Spinal cord (tissue), 10 donors: ENCODE measurements around the gene FUT2. TPM values are rescaled to one million over a fixed set of nuclear protein-coding genes. Genes with fewer than 3 reads are reported as not detected.
A peak's percentile ranks its signal among the peaks of the same experiment; 100 is the strongest.
"Not testable (repeated sequence)": the region's sequence is repeated elsewhere in the genome, so short reads cannot be mapped to it uniquely, and the experiment has no call there.

ENCODE experiments used
- DNase-seq, 6 donors: peaks; one replicate each; pipeline versions ENCODE4 v3.0.0 to v3.0.0-alpha.2; 2013 to 2015; ENCODE audit warnings: low spot score in 6 of 6, low read depth in 4 of 6
- H3K27ac ChIP-seq: one replicate; pipeline ENCODE4 v1.5.1; 2013; ENCODE audit warnings: low read depth, low read length, control low read depth
- H3K27me3 ChIP-seq: one replicate; pipeline ENCODE4 v1.6.1; 2013; ENCODE audit warnings: low read length; ENCODE audit not compliant: control insufficient read depth, insufficient read depth
- H3K36me3 ChIP-seq: one replicate; pipeline ENCODE4 v1.6.1; 2013; ENCODE audit warnings: low read length; ENCODE audit not compliant: control insufficient read depth, insufficient read depth
- H3K4me1 ChIP-seq: one replicate; pipeline ENCODE4 v1.6.1; 2013; ENCODE audit warnings: low read length; ENCODE audit not compliant: control insufficient read depth, insufficient read depth
- H3K4me3 ChIP-seq: one replicate; pipeline ENCODE4 v1.5.1; 2013; ENCODE audit warnings: low read depth, low read length, control low read depth
- H3K9me3 ChIP-seq: one replicate; pipeline ENCODE4 v1.6.1; 2013; ENCODE audit warnings: low read length; ENCODE audit not compliant: control insufficient read depth, insufficient read depth
- WGBS: methylation state at CpG from one replicate; pipeline ENCODE4 v1.1.5; 2013; ENCODE audit warnings: missing lambda C conversion rate; ENCODE audit not compliant: insufficient coverage; 5-methylcytosine and 5-hydroxymethylcytosine counted together
- polyA plus RNA-seq, 2 donors: library from polyadenylated mRNA; unstranded; fragments of 120-200 nt; gene quantifications; one replicate each; pipeline ENCODE4 v1.2.1, GENCODE V29; 2013; ENCODE audit not compliant: insufficient read length in 2 of 2
- total RNA-seq, 2 donors: library from RNA; depleted of rRNA in 1 of 2; stranded (reverse); fragments of 120-200 nt in 1 of 2; fragments of >200 nt in 1 of 2; gene quantifications; one replicate each; pipeline versions ENCODE4 v1.2.3 to v1.2.4, GENCODE V29; 2013 to 2014
- donor health status: healthy.

Gene FUT2
- total and polyA plus RNA-seq, 4 donors: 2.1 to 6.7 TPM; not detected in 2

DNA sequence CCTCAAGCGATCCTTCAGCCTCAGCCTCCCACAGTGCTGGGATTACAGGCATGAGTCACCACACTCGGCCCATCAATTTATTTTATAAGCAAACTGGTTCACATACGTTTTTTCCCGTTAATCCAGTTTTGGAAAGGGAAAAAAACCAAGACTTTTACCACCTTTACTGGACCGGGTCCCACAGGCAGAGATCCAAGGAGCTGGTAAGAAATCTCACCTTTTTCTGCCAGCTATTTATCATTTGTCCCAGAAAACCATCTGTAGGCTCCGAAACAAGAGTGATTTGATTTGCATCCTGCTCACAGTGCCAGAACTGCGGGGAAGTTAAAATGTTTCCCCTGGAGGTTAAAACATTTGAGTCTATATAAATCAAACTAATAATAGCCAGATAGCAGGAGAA lies 6.3 kb upstream of the FUT2 start:
- Histone ChIP-seq H3K36me3 (no peaks in the 10 kb centered on the region), H3K4me1 (peaks cover 10% of the 10 kb centered on the region), H3K9me3 (no peaks in the 10 kb centered on the region), H3K4me3 (no peak overlapping the region), H3K27ac (no peak overlapping the region), H3K27me3 (no peaks in the 10 kb centered on the region)
- peak in 2 of 6 donors; percentile 54 to 87 for DNase-seq
- WGBS: 62% methylated on average over 4 of the region's 7 CpGs

DNA sequence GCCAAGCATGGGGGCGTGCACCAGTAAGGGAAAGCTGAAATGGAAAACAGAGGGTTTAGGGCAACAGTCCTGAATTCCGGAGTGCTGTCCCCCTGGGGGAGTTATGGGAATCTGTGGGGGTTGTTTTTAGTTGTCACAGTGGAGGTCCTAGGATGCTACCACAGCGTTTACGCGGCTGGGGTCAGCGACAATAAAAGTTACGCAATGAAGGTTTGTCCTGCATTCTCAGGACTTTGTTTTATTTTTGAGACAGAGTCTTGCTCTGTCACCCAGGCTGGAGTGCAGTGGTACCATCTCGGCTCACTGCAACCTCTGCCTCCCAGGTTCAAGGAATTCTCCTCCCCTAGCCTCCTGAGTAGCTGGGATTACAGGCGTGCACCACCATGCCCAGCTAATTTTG lies 2.1 kb upstream of the FUT2 start:
- Histone ChIP-seq H3K27me3 (peaks cover 24% of the 10 kb centered on the region), H3K4me1 (peaks cover 12% of the 10 kb centered on the region)
- WGBS: 84% methylated on average over 7 of the region's 9 CpGs
- DNase-seq, H3K9me3 ChIP-seq, H3K36me3 ChIP-seq, H3K27ac ChIP-seq, H3K4me3 ChIP-seq: not testable (repeated sequence)

DNA sequence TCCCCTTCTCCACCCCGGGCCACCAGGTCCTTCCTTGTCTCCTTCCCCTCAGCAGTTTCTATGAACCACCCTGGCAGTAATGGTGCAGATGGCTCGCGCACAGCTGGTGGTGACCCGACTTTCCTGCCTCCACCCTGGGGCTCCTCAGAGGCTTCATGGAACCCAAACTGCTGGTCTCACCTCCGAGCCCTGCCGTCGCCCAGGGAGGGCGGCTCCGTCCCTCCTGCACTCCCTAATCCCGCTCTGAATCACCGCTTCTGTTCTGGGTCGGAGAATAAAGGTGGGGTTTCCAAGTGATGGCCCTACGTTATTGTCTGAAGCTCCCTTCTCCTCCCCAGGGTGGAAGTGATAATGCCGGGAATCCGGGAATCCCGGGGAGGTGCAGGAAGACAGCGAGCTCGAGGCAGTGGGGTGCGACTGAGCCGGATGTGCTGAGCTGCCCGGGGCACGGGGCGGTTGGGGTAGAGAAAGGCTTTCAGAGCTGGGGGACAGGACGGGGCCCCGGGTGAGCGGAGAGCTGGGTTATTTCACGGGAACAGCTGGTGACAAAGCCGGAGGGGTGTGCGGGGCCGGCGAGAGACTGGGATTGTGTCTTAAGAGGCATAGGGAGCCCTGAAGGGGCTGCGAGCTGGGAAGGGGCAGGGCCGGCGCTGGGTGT lies 711 bp downstream of the FUT2 start:
- peak in 1 of 6 donors; percentile 10 for DNase-seq

DNA sequence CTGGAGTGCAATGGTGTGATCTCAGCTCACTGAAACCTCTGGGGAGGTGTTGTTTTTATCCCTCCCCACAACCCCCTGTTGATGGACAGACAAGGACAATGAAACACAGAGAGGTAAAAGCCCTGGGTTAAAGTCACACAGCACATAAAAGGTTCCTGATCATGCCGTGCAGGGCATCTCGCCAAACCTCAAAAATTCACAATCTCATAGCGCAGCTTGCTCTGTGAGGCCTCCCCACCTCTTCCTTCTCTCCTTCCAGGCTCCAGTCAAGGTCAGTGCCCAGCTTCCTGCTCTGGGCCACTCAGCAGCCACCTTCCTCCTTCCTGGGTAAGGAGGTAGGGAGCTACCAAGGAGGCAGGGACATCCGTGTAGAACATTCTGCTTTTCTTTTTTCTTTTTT lies 2.3 kb downstream of the FUT2 start:
- H3K36me3 ChIP-seq: peaks cover 11% of the 10 kb centered on the region
- 92% methylated on average over 2 of the region's 4 CpGs for WGBS

More for the DNA sequence above, 711 bp downstream of the FUT2 start:
- Histone ChIP-seq H3K4me1 (peaks cover 12% of the 10 kb centered on the region), H3K9me3 (no peaks in the 10 kb centered on the region), H3K27ac (no peak overlapping the region), H3K27me3 (peaks cover 24% of the 10 kb centered on the region), H3K4me3 (no peak overlapping the region), H3K36me3 (peaks cover 4% of the 10 kb centered on the region)
- WGBS: 4% methylated on average over 26 of the region's 34 CpGs

DNA sequence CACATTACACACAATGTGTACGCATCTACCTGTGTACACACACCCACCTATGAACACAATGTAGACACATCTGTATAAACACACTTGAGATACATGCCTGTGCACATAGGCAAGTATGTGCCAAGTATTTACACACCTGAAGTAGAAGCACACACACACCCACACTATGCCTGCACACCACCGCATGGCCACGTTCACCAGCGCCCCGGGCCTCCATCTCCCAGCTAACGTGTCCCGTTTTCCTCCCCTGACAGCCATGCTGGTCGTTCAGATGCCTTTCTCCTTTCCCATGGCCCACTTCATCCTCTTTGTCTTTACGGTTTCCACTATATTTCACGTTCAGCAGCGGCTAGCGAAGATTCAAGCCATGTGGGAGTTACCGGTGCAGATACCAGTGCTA lies 6.9 kb downstream of the FUT2 start:
- H3K4me3 ChIP-seq: no peak overlapping the region
- no peaks in the 10 kb centered on the region for H3K4me1 ChIP-seq
- 94% methylated on average over 12 of the region's 13 CpGs for WGBS
- peaks cover 21% of the 10 kb centered on the region for H3K36me3 ChIP-seq
- DNase-seq: no peak
- H3K9me3 ChIP-seq: no peaks in the 10 kb centered on the region
- H3K27ac ChIP-seq: no peak overlapping the region
- peaks cover 3% of the 10 kb centered on the region for H3K27me3 ChIP-seq

More for the DNA sequence above, 2.3 kb downstream of the FUT2 start:
- no peak for DNase-seq
- H3K9me3 ChIP-seq: no peaks in the 10 kb centered on the region
- no peak overlapping the region for H3K4me3 ChIP-seq
- no peak overlapping the region for H3K27ac ChIP-seq
- H3K4me1 ChIP-seq: peaks cover 12% of the 10 kb centered on the region
- peaks cover 24% of the 10 kb centered on the region for H3K27me3 ChIP-seq

DNA sequence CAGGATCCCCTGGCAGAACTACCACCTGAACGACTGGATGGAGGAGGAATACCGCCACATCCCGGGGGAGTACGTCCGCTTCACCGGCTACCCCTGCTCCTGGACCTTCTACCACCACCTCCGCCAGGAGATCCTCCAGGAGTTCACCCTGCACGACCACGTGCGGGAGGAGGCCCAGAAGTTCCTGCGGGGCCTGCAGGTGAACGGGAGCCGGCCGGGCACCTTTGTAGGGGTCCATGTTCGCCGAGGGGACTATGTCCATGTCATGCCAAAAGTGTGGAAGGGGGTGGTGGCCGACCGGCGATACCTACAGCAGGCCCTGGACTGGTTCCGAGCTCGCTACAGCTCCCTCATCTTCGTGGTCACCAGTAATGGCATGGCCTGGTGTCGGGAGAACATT lies 7.5 kb downstream of the FUT2 start:
- no peaks in the 10 kb centered on the region for H3K9me3 ChIP-seq
- WGBS: 96% methylated on average over 21 of the region's 23 CpGs
- no peak overlapping the region for H3K4me3 ChIP-seq
- no peak overlapping the region for H3K27ac ChIP-seq
- peaks cover under 1% of the 10 kb centered on the region for H3K27me3 ChIP-seq
- H3K36me3 ChIP-seq: peaks cover 21% of the 10 kb centered on the region
- H3K4me1 ChIP-seq: no peaks in the 10 kb centered on the region
- DNase-seq: no peak

DNA sequence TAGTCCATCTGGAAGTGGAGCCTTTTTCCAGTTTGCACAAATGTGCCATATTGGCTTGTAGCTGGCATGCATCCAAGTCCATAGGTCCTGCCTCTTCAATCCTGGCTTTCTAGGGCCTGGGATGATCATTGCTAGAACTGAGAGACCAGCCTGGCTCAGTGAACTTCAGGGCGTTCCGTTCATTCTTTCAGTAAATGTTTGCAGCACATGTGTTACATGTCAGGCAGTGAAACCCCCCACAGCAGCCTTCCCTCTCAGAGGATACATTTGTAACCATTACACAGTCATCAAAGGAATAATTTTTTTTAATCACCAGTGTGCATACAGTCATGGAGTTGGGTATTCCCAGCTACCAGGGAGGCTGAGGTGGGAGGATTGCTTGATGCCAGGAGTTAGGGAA lies 9.7 kb downstream of the FUT2 start:
- Histone ChIP-seq H3K9me3 (no peaks in the 10 kb centered on the region), H3K36me3 (peaks cover 21% of the 10 kb centered on the region), H3K27ac (no peak overlapping the region), H3K4me3 (no peak overlapping the region), H3K4me1 (no peaks in the 10 kb centered on the region), H3K27me3 (no peaks in the 10 kb centered on the region)
- no CpG with 5 or more reads among the region's 2 CpGs for WGBS
- peak in 1 of 6 donors; percentile 19 for DNase-seq

DNA sequence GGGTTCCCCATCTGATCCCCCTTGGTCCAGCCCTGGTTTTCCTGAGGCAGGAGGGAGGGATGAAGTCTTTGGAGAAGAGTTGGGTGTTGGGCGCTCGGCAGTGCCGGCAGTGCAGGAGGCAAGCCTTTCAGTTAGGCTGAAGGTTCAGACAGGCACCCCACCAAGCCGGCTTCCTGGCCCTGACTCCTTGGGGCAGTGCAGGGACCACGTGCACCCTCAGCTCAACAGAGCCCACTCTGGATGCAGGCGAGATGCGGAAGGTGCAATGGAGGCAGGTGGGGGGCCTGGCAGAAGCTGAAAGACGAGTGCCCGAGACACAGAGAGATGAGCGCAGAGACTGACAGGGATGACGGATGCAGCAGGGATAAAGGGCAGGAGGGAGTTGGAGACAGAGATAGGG lies 12.7 kb downstream of the FUT2 start:
- H3K27me3 ChIP-seq: no peaks in the 10 kb centered on the region
- no peak overlapping the region for H3K4me3 ChIP-seq
- peaks cover 1% of the 10 kb centered on the region for H3K9me3 ChIP-seq
- 34% methylated on average over 9 of the region's 11 CpGs for WGBS
- peaks cover 6% of the 10 kb centered on the region for H3K36me3 ChIP-seq
- H3K27ac ChIP-seq: no peak overlapping the region
- H3K4me1 ChIP-seq: peaks cover 9% of the 10 kb centered on the region
- DNase-seq: no peak

DNA sequence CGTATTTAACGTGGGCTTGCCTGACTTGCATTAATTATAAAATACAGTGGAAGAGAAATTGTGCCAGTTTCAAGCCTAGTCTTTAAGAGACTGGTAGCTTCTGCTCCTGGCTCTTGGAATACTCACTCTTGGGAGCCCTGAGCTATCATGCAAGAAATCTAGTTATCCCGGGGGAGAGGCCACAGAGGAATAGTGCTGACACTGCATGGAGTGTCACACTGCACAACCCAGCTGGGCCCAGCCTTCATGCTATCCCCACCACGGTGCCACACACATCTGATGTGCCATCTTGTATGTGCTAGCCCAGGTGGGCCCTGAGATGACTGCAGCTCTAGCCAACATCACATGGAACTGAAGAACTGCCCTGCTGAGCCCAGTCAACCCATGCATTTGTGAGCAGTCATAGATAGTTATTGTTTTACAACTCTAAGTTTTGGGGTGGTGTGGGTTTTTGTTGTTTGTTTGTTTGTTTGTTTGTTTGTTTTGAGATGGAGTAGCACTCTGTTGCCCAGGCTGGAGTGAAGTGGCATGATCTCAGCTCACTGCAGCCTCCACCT lies 15.4 kb downstream of the FUT2 start:
- Histone ChIP-seq H3K27ac (no peak overlapping the region), H3K9me3 (peaks cover 1% of the 10 kb centered on the region), H3K27me3 (no peaks in the 10 kb centered on the region), H3K4me1 (peaks cover 31% of the 10 kb centered on the region), H3K36me3 (no peaks in the 10 kb centered on the region), H3K4me3 (no peak overlapping the region)
- DNase-seq: no peak
- 82% methylated on average over 3 of the region's 4 CpGs for WGBS
